Measurements from ENCODE around the gene PRSS58. TPM values are rescaled to one million over a fixed set of nuclear protein-coding genes. Genes with fewer than 3 reads are reported as not detected.

PRSS58 gene
- total RNA-seq, 1 experiment from 2014 or later, result not detected

Other genes with a start within 250 kb of the PRSS58 start
- not detected in 2 replicates for gene MGAM2, start 146.3 kb downstream of the PRSS58 start, total RNA-seq (2014; rRNA removed; shearing (Covaris generic))

Measured in H4 (cell line).